ENCODE results near the gene PBX1.

PBX1 gene

DNA sequence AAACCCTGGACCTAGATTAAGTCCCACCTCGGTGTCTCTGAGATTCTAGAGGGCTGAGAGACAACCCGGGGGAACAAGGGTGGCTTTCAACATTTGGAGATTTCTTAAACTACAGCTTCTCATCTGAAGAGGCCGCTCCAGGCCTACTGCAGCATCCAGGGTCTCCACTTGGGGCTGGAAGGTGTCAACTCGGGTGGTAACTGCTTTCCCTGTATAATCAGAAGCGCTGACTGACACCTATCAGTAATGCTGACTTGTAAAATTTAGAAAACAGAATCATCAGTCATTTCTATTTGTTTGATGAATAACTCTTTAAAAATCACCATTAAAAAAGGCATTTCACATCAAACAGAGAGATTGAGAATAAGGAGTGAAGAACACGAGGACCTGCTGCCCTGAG, 226.0 kb downstream of the PBX1 start:
- DNase-seq: no peak
- no peak overlapping the region for H2AFZ ChIP-seq (ENCODE audit: low read length)
- H3K4me1 ChIP-seq (ENCODE audit: low read length): peaks cover 11% of the 10 kb centered on the region
- H3K27me3 ChIP-seq (replicated peaks; ENCODE audit: insufficient read depth, low read length): no peaks in the 10 kb centered on the region
- no peaks in the 10 kb centered on the region for H3K9me3 ChIP-seq (replicated peaks; ENCODE audit: insufficient read depth, low read length)
- no peaks in the 10 kb centered on the region for H3K36me3 ChIP-seq (replicated peaks; ENCODE audit: insufficient read depth, low read length)
- no peaks in the 10 kb centered on the region for H3K9me2 ChIP-seq (replicated peaks; ENCODE audit: insufficient read depth, low read length)
- H3F3A ChIP-seq (ENCODE audit: insufficient read depth, low read length): no peaks in the 10 kb centered on the region
- no peak overlapping the region for H3K4me2 ChIP-seq (ENCODE audit: low read depth, low read length)
- H3K27ac ChIP-seq (ENCODE audit: low read length): no peak overlapping the region
- H3K4me3 ChIP-seq (ENCODE audit: low read length): no peak overlapping the region
- H3K9ac ChIP-seq (ENCODE audit: low read length): no peak overlapping the region
- TF ChIP-seq EZH2phosphoT487 (IDR thresholded peaks at IDR 0.05; ENCODE audit: low read length) (no peak), EZH2 (optimal IDR thresholded peaks at IDR 0.05; ENCODE audit: low read depth, low read length) (no peak)
- TF ChIP-seq, protein P1, sequence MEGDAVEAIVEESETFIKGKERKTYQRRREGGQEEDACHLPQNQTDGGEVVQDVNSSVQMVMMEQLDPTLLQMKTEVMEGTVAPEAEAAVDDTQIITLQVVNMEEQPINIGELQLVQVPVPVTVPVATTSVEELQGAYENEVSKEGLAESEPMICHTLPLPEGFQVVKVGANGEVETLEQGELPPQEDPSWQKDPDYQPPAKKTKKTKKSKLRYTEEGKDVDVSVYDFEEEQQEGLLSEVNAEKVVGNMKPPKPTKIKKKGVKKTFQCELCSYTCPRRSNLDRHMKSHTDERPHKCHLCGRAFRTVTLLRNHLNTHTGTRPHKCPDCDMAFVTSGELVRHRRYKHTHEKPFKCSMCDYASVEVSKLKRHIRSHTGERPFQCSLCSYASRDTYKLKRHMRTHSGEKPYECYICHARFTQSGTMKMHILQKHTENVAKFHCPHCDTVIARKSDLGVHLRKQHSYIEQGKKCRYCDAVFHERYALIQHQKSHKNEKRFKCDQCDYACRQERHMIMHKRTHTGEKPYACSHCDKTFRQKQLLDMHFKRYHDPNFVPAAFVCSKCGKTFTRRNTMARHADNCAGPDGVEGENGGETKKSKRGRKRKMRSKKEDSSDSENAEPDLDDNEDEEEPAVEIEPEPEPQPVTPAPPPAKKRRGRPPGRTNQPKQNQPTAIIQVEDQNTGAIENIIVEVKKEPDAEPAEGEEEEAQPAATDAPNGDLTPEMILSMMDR (IDR thresholded peaks at IDR 0.05; ENCODE audit: low read length): no peak
- H3K79me2 ChIP-seq (ENCODE audit: low read length): no peaks in the 10 kb centered on the region
- H4K20me1 ChIP-seq (ENCODE audit: insufficient read depth, low read length): no peaks in the 10 kb centered on the region

DNA sequence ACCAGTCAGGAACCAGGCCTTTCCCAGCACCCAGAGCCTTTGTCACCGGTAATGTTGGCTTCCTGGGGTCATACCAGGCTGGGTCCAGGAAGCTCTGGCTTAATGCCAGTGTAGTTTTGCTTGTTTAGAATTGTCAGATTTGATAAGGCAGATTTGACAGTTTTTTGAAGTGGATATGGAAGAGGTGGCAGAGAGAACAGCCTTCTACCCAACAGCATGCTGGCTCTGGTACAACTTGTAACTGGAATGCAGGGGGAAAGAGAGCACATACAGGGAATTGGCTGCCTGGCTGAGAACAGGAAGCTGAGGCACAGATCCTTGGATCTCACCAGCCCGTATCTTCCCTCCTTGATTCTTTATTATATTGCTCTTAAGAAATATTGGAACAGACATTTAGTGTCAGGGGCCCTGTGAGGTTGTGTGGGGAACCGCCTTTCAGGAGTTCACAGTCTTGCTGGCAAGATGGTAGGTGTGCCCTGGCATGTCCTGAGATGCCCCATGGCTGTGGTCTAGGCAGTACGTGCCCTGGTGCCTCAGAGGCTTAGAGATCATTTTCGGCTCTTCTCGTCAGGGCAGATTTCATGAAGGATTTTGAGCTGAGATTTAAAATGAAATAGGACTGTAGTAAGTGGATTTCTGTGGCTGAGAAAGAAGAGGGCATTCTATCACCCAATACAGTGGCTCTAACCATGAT, 227.0 kb downstream of the PBX1 start:
- no peak overlapping the region for H2AFZ ChIP-seq (ENCODE audit: low read length)
- H4K20me1 ChIP-seq (ENCODE audit: insufficient read depth, low read length): no peaks in the 10 kb centered on the region
- H3K4me2 ChIP-seq (ENCODE audit: low read depth, low read length): no peak overlapping the region
- H3K4me3 ChIP-seq (ENCODE audit: low read length): no peak overlapping the region
- no peaks in the 10 kb centered on the region for H3F3A ChIP-seq (ENCODE audit: insufficient read depth, low read length)
- no peaks in the 10 kb centered on the region for H3K27me3 ChIP-seq (replicated peaks; ENCODE audit: insufficient read depth, low read length)
- TF ChIP-seq EZH2 (optimal IDR thresholded peaks at IDR 0.05; ENCODE audit: low read depth, low read length) (no peak), EZH2phosphoT487 (IDR thresholded peaks at IDR 0.05; ENCODE audit: low read length) (no peak)
- TF ChIP-seq, protein P1 (IDR thresholded peaks at IDR 0.05; ENCODE audit: low read length): no peak
- H3K9me2 ChIP-seq (replicated peaks; ENCODE audit: insufficient read depth, low read length): no peaks in the 10 kb centered on the region
- DNase-seq: no peak
- H3K79me2 ChIP-seq (ENCODE audit: low read length): no peaks in the 10 kb centered on the region
- H3K9me3 ChIP-seq (replicated peaks; ENCODE audit: insufficient read depth, low read length): no peaks in the 10 kb centered on the region
- peaks cover 11% of the 10 kb centered on the region for H3K4me1 ChIP-seq (ENCODE audit: low read length)
- H3K9ac ChIP-seq (ENCODE audit: low read length): no peak overlapping the region
- H3K27ac ChIP-seq (ENCODE audit: low read length): no peak overlapping the region
- no peaks in the 10 kb centered on the region for H3K36me3 ChIP-seq (replicated peaks; ENCODE audit: insufficient read depth, low read length)

DNA sequence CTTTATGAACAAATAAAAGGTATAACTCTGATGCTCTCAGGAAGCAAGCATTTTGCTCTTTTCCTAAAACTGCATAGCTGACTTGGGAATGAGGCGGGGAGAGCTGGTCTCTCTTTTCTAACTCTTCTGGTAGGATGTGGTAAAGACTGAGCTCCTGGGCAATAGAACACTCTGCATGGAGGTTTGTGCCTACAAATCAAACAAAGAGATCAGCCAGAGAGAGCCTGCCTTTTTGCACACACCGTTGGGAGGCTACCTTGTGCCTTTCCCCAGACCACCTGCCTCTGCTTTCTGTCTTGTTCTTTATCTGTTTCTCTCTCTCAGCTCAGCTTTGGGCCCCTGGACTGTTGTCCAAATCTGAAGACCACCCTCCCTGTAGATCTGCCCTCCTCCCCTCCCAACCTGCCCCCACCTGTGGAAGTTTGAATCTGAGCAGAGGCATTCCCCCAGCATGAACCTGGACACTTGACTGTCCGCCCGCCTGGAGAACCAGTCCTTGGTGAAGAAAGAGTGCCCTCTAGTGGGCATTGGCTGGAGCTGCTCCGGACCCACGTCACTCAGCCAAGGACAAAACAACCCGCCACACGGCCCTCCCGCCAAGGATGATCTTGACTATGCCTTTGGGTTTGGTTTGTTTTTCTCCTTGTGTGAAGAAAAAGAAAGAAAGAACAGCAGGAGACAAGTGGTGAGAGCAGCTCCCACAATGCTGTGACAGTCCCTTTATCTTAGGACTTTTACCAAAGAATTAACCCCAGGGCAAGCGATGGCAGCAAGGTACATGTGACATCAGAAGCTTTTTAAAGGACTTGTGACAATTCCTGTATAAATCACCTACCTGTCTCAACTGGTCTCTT, 228.2 kb downstream of the PBX1 start:
- Histone ChIP-seq H3K9me2 (replicated peaks; ENCODE audit: insufficient read depth, low read length) (no peaks in the 10 kb centered on the region), H2AFZ (ENCODE audit: low read length) (peak overlapping the region; percentile 31), H3K9ac (ENCODE audit: low read length) (no peak overlapping the region; the same call in 1 of the 2 replicates), H3F3A (ENCODE audit: insufficient read depth, low read length) (no peaks in the 10 kb centered on the region), H3K79me2 (ENCODE audit: low read length) (no peaks in the 10 kb centered on the region), H3K27ac (ENCODE audit: low read length) (no peak overlapping the region), H4K20me1 (ENCODE audit: insufficient read depth, low read length) (no peaks in the 10 kb centered on the region), H3K4me3 (ENCODE audit: low read length) (no peak overlapping the region), H3K4me2 (ENCODE audit: low read depth, low read length) (peak overlapping the region; percentile 36), H3K36me3 (replicated peaks; ENCODE audit: insufficient read depth, low read length) (no peaks in the 10 kb centered on the region), H3K9me3 (replicated peaks; ENCODE audit: insufficient read depth, low read length) (no peaks in the 10 kb centered on the region), H3K4me1 (ENCODE audit: low read length) (peaks cover 11% of the 10 kb centered on the region), H3K27me3 (replicated peaks; ENCODE audit: insufficient read depth, low read length) (no peaks in the 10 kb centered on the region)
- peak; percentile 89 for DNase-seq
- TF ChIP-seq EZH2 (optimal IDR thresholded peaks at IDR 0.05; ENCODE audit: low read depth, low read length): no peak
- TF ChIP-seq EZH2phosphoT487 (IDR thresholded peaks at IDR 0.05; ENCODE audit: low read length): no peak
- TF ChIP-seq, protein P1 (IDR thresholded peaks at IDR 0.05; ENCODE audit: low read length): peak; percentile 99
